K562 (cell line): ENCODE data around the gene ALDOB. TPM values are rescaled to one million over a fixed set of nuclear protein-coding genes. Genes with fewer than 3 reads are reported as not detected.

Experiments
- FOXO4 ChIP-seq: fragments of 450-650 bp; formaldehyde crosslinking; IDR thresholded peaks from 2 replicates; pipeline ENCODE4 v1.4.0; 2020; ENCODE audit warnings: mild to moderate bottlenecking, moderate library complexity
- GATA2 ChIP-seq: sonication (generic); formaldehyde crosslinking; IDR thresholded peaks from 2 replicates; pipeline ENCODE4 v1.4.0; 2020; ENCODE audit warnings: mild to moderate bottlenecking, missing genetic modification reagents
- GTF2B ChIP-seq: IDR thresholded peaks from 2 replicates; pipeline ENCODE4 v1.6.1; 2011; ENCODE audit not compliant: insufficient read length; ENCODE audit errors: extremely low read depth
- KAT8 ChIP-seq: fragments of 450-650 bp; IDR thresholded peaks from 2 replicates; pipeline ENCODE4 v1.6.1; 2016; ENCODE audit warnings: low read depth, mild to moderate bottlenecking
- MAX ChIP-seq: sonication (generic); formaldehyde crosslinking; IDR thresholded peaks from 2 replicates; pipeline ENCODE4 v1.9.0; 2022; ENCODE audit warnings: mild to moderate bottlenecking, missing genetic modification reagents
- MEF2A ChIP-seq: IDR thresholded peaks from 2 replicates; pipeline ENCODE4 v1.6.1; 2011; ENCODE audit warnings: low read depth, mild to moderate bottlenecking, low read length, moderate library complexity; ENCODE audit not compliant: control insufficient read depth
- MTA3 ChIP-seq: fragments of 450-650 bp; formaldehyde crosslinking; IDR thresholded peaks from 2 replicates; pipeline ENCODE4 v1.6.1; 2017; ENCODE audit warnings: mild to moderate bottlenecking, borderline replicate concordance
- NFATC3 ChIP-seq: fragments of 450-650 bp; IDR thresholded peaks from 2 replicates; pipeline ENCODE4 v1.6.1; 2017; ENCODE audit warnings: mild to moderate bottlenecking
- NR1H2 ChIP-seq: sonication (generic); formaldehyde crosslinking; IDR thresholded peaks from 2 replicates; pipeline ENCODE4 v1.4.0; 2020; ENCODE audit warnings: mild to moderate bottlenecking, missing genetic modification reagents
- NR3C1 ChIP-seq: sonication (generic); formaldehyde crosslinking; IDR thresholded peaks from 2 replicates; pipeline ENCODE4 v1.8.1; 2022; ENCODE audit warnings: missing genetic modification reagents
- PATZ1 ChIP-seq: fragments of 250-450 bp; sonication (Bioruptor Pico); IDR thresholded peaks from 2 replicates; pipeline ENCODE4 v1.5.0; 2020; ENCODE audit warnings: mild to moderate bottlenecking, borderline replicate concordance
- PHTF2 ChIP-seq: fragments of 250-450 bp; sonication (Bioruptor Pico); IDR thresholded peaks from 2 replicates; pipeline ENCODE4 v1.5.0; 2021; ENCODE audit warnings: mild to moderate bottlenecking
- POLR3G ChIP-seq: IDR thresholded peaks from 2 replicates; pipeline ENCODE4 v1.6.1; 2011; ENCODE audit not compliant: insufficient read length, insufficient replicate concordance; ENCODE audit errors: extremely low read depth
- POU5F1 ChIP-seq: fragments of 150-350 bp; IDR thresholded peaks from 2 replicates; pipeline ENCODE4 v1.6.1; 2014; ENCODE audit warnings: borderline replicate concordance, low read length, low read depth, mild to moderate bottlenecking; ENCODE audit not compliant: partially characterized antibody
- RBM34 ChIP-seq: fragments of 200-400 bp; formaldehyde crosslinking; IDR thresholded peaks from 2 replicates; pipeline ENCODE4 v1.6.1; 2018; ENCODE audit warnings: low read length, borderline replicate concordance; ENCODE audit not compliant: insufficient read depth
- SFPQ ChIP-seq: fragments of 200-400 bp; formaldehyde crosslinking; IDR thresholded peaks from 2 replicates; pipeline ENCODE4 v1.6.1; 2017; ENCODE audit warnings: mild to moderate bottlenecking, low read depth, low read length, moderate library complexity
- TAF15 ChIP-seq: fragments of 200-400 bp; formaldehyde crosslinking; IDR thresholded peaks from 2 replicates; pipeline ENCODE4 v1.6.1; 2017; ENCODE audit warnings: mild to moderate bottlenecking, low read depth, low read length, moderate library complexity
- ZNF165 ChIP-seq: fragments of 250-450 bp; sonication (Bioruptor Pico); IDR thresholded peaks from 2 replicates; pipeline ENCODE4 v1.4.0; 2020; ENCODE audit warnings: borderline replicate concordance
- ZZZ3 ChIP-seq: fragments of 450-650 bp; IDR thresholded peaks from 2 replicates; pipeline ENCODE4 v1.6.1; 2016; ENCODE audit warnings: antibody characterized with exemption, mild to moderate bottlenecking, moderate library complexity
- polyA plus RNA-seq, 8 experiments: library from polyadenylated mRNA; depleted of rRNA in 4 of 8; stranded (reverse) in 5 of 8; unstranded in 3 of 8; fragments of >200 nt; fragmentation: Nextera tagmentation in 2 of 8; fragmentation: Illumina TruSeq in 1 of 8; extraction: Ambion mirVana in 2 of 8; extraction: Trizol in 1 of 8; gene quantifications; 2 replicates each; pipeline versions ENCODE4 v1.2.1 to v1.2.3, GENCODE V29; 2011 to 2014; ENCODE audit warnings: inconsistent platforms in 1 of 8, missing spikeins in 1 of 8
- total RNA-seq, 7 experiments: library from RNA; depleted of rRNA in 6 of 7; stranded (reverse); fragments of >200 nt in 6 of 7; fragmentation: Illumina TruSeq in 2 of 7; extraction: Trizol in 2 of 7; gene quantifications; 2 replicates each; pipeline versions ENCODE4 v1.2.1 to v1.2.3, GENCODE V29; 2011 to 2021; ENCODE audit warnings: low replicate concordance in 1 of 7

The ALDOB gene
- total and polyA plus RNA-seq, 9 of the 15 experiments (the other 6 are each of a cell fraction or from before 2014, with no cell fraction given) = 0.80 TPM; not detected in 8

- no peak for TF ChIP-seq ZNF165 (CRISPR knock-in tag)
- TF ChIP-seq SFPQ = no peak
- no peak for TF ChIP-seq FOXO4 (CRISPR knock-in tag)
- no peak for TF ChIP-seq PATZ1
- no peak for TF ChIP-seq POU5F1
- no peak for TF ChIP-seq MEF2A
- no peak for TF ChIP-seq KAT8
- no peak for TF ChIP-seq TAF15
- no peak for TF ChIP-seq PHTF2 (CRISPR knock-in tag)
- TF ChIP-seq NFATC3 = no peak
- TF ChIP-seq GATA2 (CRISPR knock-in tag) = no peak
- TF ChIP-seq MAX (CRISPR knock-in tag) = peak; percentile 42; the same call in 1 of the 2 replicates
- TF ChIP-seq RBM34 = no peak
- TF ChIP-seq POLR3G = no peak
- no peak for TF ChIP-seq NR3C1
- peak; percentile 63; the same call in 1 of the 2 replicates for TF ChIP-seq MTA3
- no peak for TF ChIP-seq GTF2B
- no peak for TF ChIP-seq ZZZ3
- no peak for TF ChIP-seq NR1H2 (CRISPR knock-in tag)
Measured at GRCh38 chr9:101398068-101398929, 37.3 kb downstream of the ALDOB start, which contains the start of the genes MRPL50 and ZNF189 (continued).
